HG03575 (cell line): Measurements from ENCODE around the gene FIS1.
"Not testable (repeated sequence)": the region's sequence is repeated elsewhere in the genome, so short reads cannot be mapped to it uniquely, and the experiment has no call there.

Experiments used
- ATAC-seq: cut with Tn5 transposase; IDR thresholded peaks from one replicate; pipeline ENCODE4 v1.9.1; 2021; ENCODE audit not compliant: unreplicated experiment, insufficient number of reproducible peaks, low FRiP score; ENCODE audit errors: extremely low read depth

The FIS1 gene

GRCh38 chr7:101211501-101211900 lies 33.4 kb downstream of the FIS1 start:
- no peak for ATAC-seq

- ATAC-seq: no peak
These were observed 34.7 kb downstream of the FIS1 start for GRCh38 chr7:101210143-101210542.

GRCh38 chr7:101208794-101209193 lies 36.1 kb downstream of the FIS1 start:
- no peak for ATAC-seq

- ATAC-seq: no peak
These were observed 37.4 kb downstream of the FIS1 start for GRCh38 chr7:101207459-101207858.

- ATAC-seq: no peak
These were observed 38.2 kb downstream of the FIS1 start for GRCh38 chr7:101206665-101207042.

- ATAC-seq: no peak
These were observed 38.8 kb downstream of the FIS1 start for GRCh38 chr7:101205901-101206664.

- ATAC-seq: not testable (repeated sequence)
These were observed 40.8 kb downstream of the FIS1 start for GRCh38 chr7:101203740-101204738.

GRCh38 chr7:101202603-101202918 lies 42.3 kb downstream of the FIS1 start:
- no peak for ATAC-seq

GRCh38 chr7:101201695-101202602 lies 42.9 kb downstream of the FIS1 start:
- ATAC-seq: no peak

GRCh38 chr7:101200862-101201599 lies 43.9 kb downstream of the FIS1 start, which contains the start of gene MOGAT3:
Gene MOGAT3, minus strand, starts transcription at chr7:101201036. Its CDS starts 182 bp downstream, at chr7:101200854.
- ATAC-seq: no peak

- ATAC-seq: no peak
These were observed 44.4 kb downstream of the FIS1 start for GRCh38 chr7:101200504-101200861.

- ATAC-seq: not testable (repeated sequence)
These were observed 45.4 kb downstream of the FIS1 start for GRCh38 chr7:101199522-101199921.

- ATAC-seq: no peak
These were observed 46.4 kb downstream of the FIS1 start for GRCh38 chr7:101198476-101198875.

- no peak for ATAC-seq
These were observed 46.9 kb downstream of the FIS1 start for GRCh38 chr7:101197991-101198390.

GRCh38 chr7:101195884-101196283 lies 49.0 kb downstream of the FIS1 start:
- ATAC-seq: no peak
